Neural progenitor cell (in vitro differentiated cells): ENCODE data around the gene PRTFDC1. TPM values are rescaled to one million over a fixed set of nuclear protein-coding genes. Genes with fewer than 3 reads are reported as not detected.

ENCODE experiments used
- DNase-seq: peaks from one replicate; pipeline ENCODE4 v3.0.0-alpha.2; 2016; ENCODE audit warnings: low spot score
- H2AFZ ChIP-seq: fragments of 200-600 bp; sonication (generic); replicated peaks from 2 replicates; pipeline ENCODE4 v1.6.1; 2016; ENCODE audit warnings: antibody characterized with exemption
- H3F3A ChIP-seq: fragments of 200-600 bp; sonication (generic); 2 replicates; pipeline ENCODE4 v1.6.1; 2016; ENCODE audit warnings: antibody characterized with exemption, low read depth
- H3K27ac ChIP-seq: fragments of 200-600 bp; sonication (generic); 2 replicates; pipeline ENCODE4 v1.5.1; 2016; ENCODE audit warnings: mild to moderate bottlenecking
- H3K27me3 ChIP-seq: fragments of 200-600 bp; sonication (generic); 2 replicates; pipeline ENCODE4 v1.6.1; 2016; ENCODE audit warnings: mild to moderate bottlenecking, moderate library complexity
- H3K36me3 ChIP-seq: fragments of 200-600 bp; sonication (generic); 2 replicates; pipeline ENCODE4 v1.5.1; 2016
- H3K4me1 ChIP-seq: fragments of 200-600 bp; sonication (generic); 2 replicates; pipeline ENCODE4 v1.6.1; 2016; ENCODE audit warnings: mixed run types
- H3K4me2 ChIP-seq: fragments of 200-600 bp; sonication (generic); 2 replicates; pipeline ENCODE4 v1.6.1; 2016
- H3K4me3 ChIP-seq: fragments of 200-600 bp; sonication (generic); 2 replicates; pipeline ENCODE4 v1.5.1; 2016
- H3K79me2 ChIP-seq: fragments of 200-600 bp; sonication (generic); 2 replicates; pipeline ENCODE4 v1.6.1; 2016; ENCODE audit warnings: low read depth
- H3K9ac ChIP-seq: fragments of 200-600 bp; sonication (generic); 2 replicates; pipeline ENCODE4 v1.6.1; 2016
- H3K9me3 ChIP-seq: fragments of 200-600 bp; sonication (generic); 2 replicates; pipeline ENCODE4 v1.5.1; 2016; ENCODE audit warnings: low read depth
- H4K20me1 ChIP-seq: fragments of 200-600 bp; sonication (generic); 2 replicates; pipeline ENCODE4 v1.6.1; 2016; ENCODE audit warnings: low read depth
- H3K27ac Mint-ChIP-seq: 3 replicates; pipeline ENCODE4 v1.8.0; 2021; ENCODE audit warnings: mixed read lengths
- H3K27me3 Mint-ChIP-seq: 2 replicates; pipeline ENCODE4 v1.8.0; 2022; ENCODE audit warnings: low read depth, mild to moderate bottlenecking, inconsistent platforms, moderate library complexity, mixed read lengths; ENCODE audit not compliant: insufficient read depth
- H3K36me3 Mint-ChIP-seq: 3 replicates; pipeline ENCODE4 v1.8.0; 2021; ENCODE audit warnings: mixed read lengths
- H3K4me1 Mint-ChIP-seq: 3 replicates; pipeline ENCODE4 v1.8.0; 2021; ENCODE audit warnings: mixed read lengths
- H3K4me3 Mint-ChIP-seq: 3 replicates; pipeline ENCODE4 v1.8.0; 2021; ENCODE audit warnings: mild to moderate bottlenecking, moderate library complexity, mixed read lengths
- H3K9me3 Mint-ChIP-seq: 3 replicates; pipeline ENCODE4 v1.8.0; 2020; ENCODE audit warnings: mixed read lengths
- CTCF ChIP-seq: fragments of 200-600 bp; sonication (generic); IDR thresholded peaks from 2 replicates; pipeline ENCODE4 v1.5.1; 2017; ENCODE audit warnings: antibody characterized with exemption, mild to moderate bottlenecking
- EZH2 ChIP-seq: fragments of 200-600 bp; sonication (generic); IDR thresholded peaks from 2 replicates; pipeline ENCODE4 v1.6.1; 2017; ENCODE audit warnings: antibody characterized with exemption, mild to moderate bottlenecking, moderate library complexity
- EZH2phosphoT487 ChIP-seq: fragments of 200-600 bp; sonication (generic); IDR thresholded peaks from 2 replicates; pipeline ENCODE4 v1.6.1; 2017; ENCODE audit warnings: antibody characterized with exemption
- total RNA-seq: library from RNA; depleted of rRNA; stranded (reverse); fragments of >200 nt; gene quantifications from 2 replicates; pipeline ENCODE4 v1.2.3, GENCODE V29; 2015; ENCODE audit warnings: low replicate concordance

Gene PRTFDC1
- total RNA-seq, 1 donor from 2014 or later: 37.7 TPM

- peaks cover 12% of the 10 kb centered on the region for H3K36me3 Mint-ChIP-seq
- H3K27me3 ChIP-seq: no peaks in the 10 kb centered on the region
- H3K27me3 Mint-ChIP-seq: no peaks in the 10 kb centered on the region
- H3K9me3 ChIP-seq: no peaks in the 10 kb centered on the region
- no peak for DNase-seq
- no peak overlapping the region for H3K4me3 Mint-ChIP-seq
- H2AFZ ChIP-seq: no peak overlapping the region
- no peak overlapping the region for H3K27ac Mint-ChIP-seq
- H4K20me1 ChIP-seq: no peaks in the 10 kb centered on the region
- no peaks in the 10 kb centered on the region for H3F3A ChIP-seq
- TF ChIP-seq EZH2phosphoT487 (no peak), EZH2 (no peak), CTCF (no peak)
- no peak overlapping the region for H3K9ac ChIP-seq
- H3K4me1 Mint-ChIP-seq: peaks cover 10% of the 10 kb centered on the region
- peaks cover 8% of the 10 kb centered on the region for H3K4me1 ChIP-seq
- H3K27ac ChIP-seq: no peak overlapping the region
- no peak overlapping the region for H3K4me2 ChIP-seq
- H3K9me3 Mint-ChIP-seq: peaks cover 2% of the 10 kb centered on the region
- H3K4me3 ChIP-seq: no peak overlapping the region
- H3K79me2 ChIP-seq: no peaks in the 10 kb centered on the region
- H3K36me3 ChIP-seq: no peaks in the 10 kb centered on the region
Observed at GRCh38 chr10:24931236-24931635, 21.2 kb downstream of the PRTFDC1 start.

DNA sequence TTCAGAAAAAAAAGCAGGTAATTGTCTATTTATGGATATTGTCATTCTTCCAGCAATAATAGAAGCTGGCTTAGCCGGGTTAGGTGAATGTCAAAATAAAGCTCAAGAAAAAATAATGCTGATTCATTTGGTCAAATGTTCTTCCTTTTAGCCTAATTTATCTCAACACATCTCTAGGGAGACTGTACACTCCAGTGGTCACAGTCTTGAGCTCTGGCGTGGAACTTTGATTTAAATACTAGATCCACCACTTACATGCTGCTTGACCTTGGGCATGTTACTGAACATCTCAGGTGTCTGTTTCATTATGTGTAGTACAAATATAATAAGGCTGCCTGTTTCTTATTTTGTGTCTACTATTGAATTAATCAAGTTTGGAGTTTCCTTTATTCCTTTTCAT lies 22.0 kb downstream of the PRTFDC1 start:
- H4K20me1 ChIP-seq: no peaks in the 10 kb centered on the region
- H3K27me3 Mint-ChIP-seq: no peaks in the 10 kb centered on the region
- H3K4me2 ChIP-seq: no peak overlapping the region
- H3K27ac Mint-ChIP-seq: no peak overlapping the region
- no peak overlapping the region for H3K27ac ChIP-seq
- no peaks in the 10 kb centered on the region for H3K27me3 ChIP-seq
- no peak overlapping the region for H3K4me3 Mint-ChIP-seq
- DNase-seq: no peak
- H3K4me1 ChIP-seq: peaks cover 8% of the 10 kb centered on the region
- peaks cover 4% of the 10 kb centered on the region for H3K9me3 Mint-ChIP-seq
- peaks cover 9% of the 10 kb centered on the region for H3K36me3 Mint-ChIP-seq
- no peak overlapping the region for H3K9ac ChIP-seq
- no peaks in the 10 kb centered on the region for H3K9me3 ChIP-seq
- H3F3A ChIP-seq: no peaks in the 10 kb centered on the region
- no peaks in the 10 kb centered on the region for H3K79me2 ChIP-seq
- no peak overlapping the region for H3K4me3 ChIP-seq
- H3K4me1 Mint-ChIP-seq: peaks cover 10% of the 10 kb centered on the region
- no peak overlapping the region for H2AFZ ChIP-seq
- TF ChIP-seq EZH2 (no peak), EZH2phosphoT487 (no peak), CTCF (no peak)
- H3K36me3 ChIP-seq: no peaks in the 10 kb centered on the region

DNA sequence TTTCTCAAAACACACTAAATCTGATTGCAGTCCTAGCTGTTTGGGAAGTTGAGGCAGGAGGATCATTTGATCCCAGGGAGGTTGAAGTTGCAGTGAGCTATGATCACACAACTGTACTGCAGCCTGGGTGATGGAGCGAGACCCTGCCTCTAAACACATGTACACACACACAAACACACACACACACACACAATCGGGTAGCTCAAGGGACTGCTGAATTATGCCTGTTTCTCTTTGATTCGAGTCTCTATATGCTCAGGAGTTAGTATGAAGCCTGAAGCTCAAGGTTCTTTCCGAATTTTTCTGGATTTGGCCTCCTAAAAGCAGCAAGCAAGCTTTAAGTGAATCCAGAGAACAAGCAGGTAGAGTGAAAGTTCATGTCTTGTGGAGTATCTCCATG lies 22.5 kb downstream of the PRTFDC1 start:
- Mint-ChIP-seq H3K27me3 (no peaks in the 10 kb centered on the region), H3K27ac (no peak overlapping the region), H3K36me3 (peaks cover 5% of the 10 kb centered on the region), H3K9me3 (peaks cover 9% of the 10 kb centered on the region), H3K4me3 (no peak overlapping the region), H3K4me1 (peaks cover 10% of the 10 kb centered on the region)
- no peak for TF ChIP-seq CTCF
- TF ChIP-seq EZH2phosphoT487: no peak
- TF ChIP-seq EZH2: no peak
- Histone ChIP-seq H3K4me1 (peaks cover 8% of the 10 kb centered on the region), H3K4me2 (no peak overlapping the region), H3K4me3 (no peak overlapping the region), H3K27ac (no peak overlapping the region), H3F3A (no peaks in the 10 kb centered on the region), H3K27me3 (no peaks in the 10 kb centered on the region), H3K9ac (no peak overlapping the region), H4K20me1 (no peaks in the 10 kb centered on the region), H2AFZ (no peak overlapping the region), H3K79me2 (no peaks in the 10 kb centered on the region), H3K36me3 (no peaks in the 10 kb centered on the region), H3K9me3 (no peaks in the 10 kb centered on the region)
- DNase-seq: no peak
